ENCODE results near the gene RASAL1. TPM values are rescaled to one million over a fixed set of nuclear protein-coding genes. Genes with fewer than 3 reads are reported as not detected.
A peak's percentile ranks its signal among the peaks of the same experiment; 100 is the strongest.

RASAL1 gene
- total and polyA plus RNA-seq, 2 donors (not counting 1 experiment from before 2014, with no cell fraction given): 0.10 to 11.0 TPM

- peaks cover 47% of the 10 kb centered on the region for H3K4me1 Mint-ChIP-seq
- Histone ChIP-seq H3K79me2 (ENCODE audit: control insufficient read depth, insufficient read depth, low read length) (no peaks in the 10 kb centered on the region), H3K9me3 (ENCODE audit: control extremely low read depth in 1 of 3, control insufficient read depth in 2 of 3, insufficient read depth in 1 of 3, low read length in 2 of 3) (no peaks in the 10 kb centered on the region), H3K4me2 (replicated peaks; ENCODE audit: low read depth, low read length, poor library complexity, severe bottlenecking) (no peak overlapping the region), H2AFZ (ENCODE audit: insufficient read depth, low read depth, low read length, poor library complexity, severe bottlenecking) (no peak overlapping the region), H3K27ac (ENCODE audit: low read length in 2 of 2) (no peak overlapping the region), H3K9ac (ENCODE audit: low read length) (no peak overlapping the region), H3K36me3 (replicated peaks in 1 of 2; ENCODE audit: control extremely low read depth in 1 of 2, control insufficient read depth in 1 of 2, extremely low read depth in 1 of 2, insufficient read depth in 2 of 2, low read length in 1 of 2) (no peaks in the 10 kb centered on the region), H3K4me3 (ENCODE audit: control extremely low read depth in 1 of 5, extremely low read depth in 1 of 5, insufficient read depth in 1 of 5, low read depth in 2 of 5, low read length in 4 of 5) (no peak overlapping the region), H4K20me1 (ENCODE audit: control insufficient read depth, insufficient read depth, low read length, poor library complexity, severe bottlenecking) (no peaks in the 10 kb centered on the region), H3K4me1 (ENCODE audit: control insufficient read depth in 2 of 2, insufficient read depth in 2 of 2, low read length in 2 of 2) (peaks cover 30 to 40% of the 10 kb centered on the region in 2 donors), H3K27me3 (replicated peaks in 1 of 4; ENCODE audit: control extremely low read depth in 1 of 4, control insufficient read depth in 3 of 4, insufficient read depth in 4 of 4, low read length in 3 of 4) (peaks cover 0 to 21% (median 6%) of the 10 kb centered on the region in 4 experiments)
- no peak overlapping the region for H3K4me3 Mint-ChIP-seq
- 86% methylated on average over 5 of the region's 6 CpGs for WGBS (ENCODE audit: insufficient coverage)
- ChIA-PET CTCF (interaction anchor here (0.9 to 1.0 kb wide), 2 partner anchors 17 to 20 kb away, joined by 3 to 5 read pairs; no protein-coding TSS in a partner anchor), POLR2A (interaction anchor here (0.6 to 0.7 kb wide), 2 partner anchors 77 to 199 kb away, joined by 3 to 5 read pairs; no protein-coding TSS in a partner anchor)
- ATAC-seq (ENCODE audit: low read depth) (no peak), DNase-seq (no peak)
- H3K27me3 Mint-ChIP-seq: peaks cover 6% of the 10 kb centered on the region
- H3K9me3 Mint-ChIP-seq (ENCODE audit: insufficient read depth): no peaks in the 10 kb centered on the region
- no peak for TF ChIP-seq EZH2 (IDR thresholded peaks at IDR 0.05; ENCODE audit: borderline replicate concordance, insufficient read depth, low read depth, low read length, poor library complexity, severe bottlenecking)
- TF ChIP-seq CTCF (IDR thresholded peaks at IDR 0.05): no peak
- intact Hi-C loops (cut with micrococcal nuclease): loop anchor here (5.0 kb wide), 1 partner anchor 41 kb away; no protein-coding TSS in a partner anchor
- H3K27ac Mint-ChIP-seq: no peak overlapping the region
Observed at GRCh38 chr12:113133036-113133435, 2.5 kb downstream of the RASAL1 start.

- DNase-seq (no peak), ATAC-seq (ENCODE audit: low read depth) (no peak)
- peak overlapping the region; percentile 16 for H3K4me3 Mint-ChIP-seq
- H3K4me3 ChIP-seq (ENCODE audit: control extremely low read depth in 1 of 5, extremely low read depth in 1 of 5, insufficient read depth in 1 of 5, low read depth in 2 of 5, low read length in 4 of 5): no peak overlapping the region
- POLR2A ChIA-PET: interaction anchor here (1.2 kb wide), 1 partner anchor 26 kb away, joined by 3 read pairs; no protein-coding TSS in a partner anchor
- peak overlapping the region; percentile 15 for H3K27ac Mint-ChIP-seq
- H3K4me1 Mint-ChIP-seq: peaks cover 44% of the 10 kb centered on the region
- TF ChIP-seq CTCF (IDR thresholded peaks at IDR 0.05) (no peak), EZH2 (IDR thresholded peaks at IDR 0.05; ENCODE audit: borderline replicate concordance, insufficient read depth, low read depth, low read length, poor library complexity, severe bottlenecking) (no peak)
- no peaks in the 10 kb centered on the region for H4K20me1 ChIP-seq (ENCODE audit: control insufficient read depth, insufficient read depth, low read length, poor library complexity, severe bottlenecking)
- H3K36me3 ChIP-seq (replicated peaks in 1 of 2; ENCODE audit: control extremely low read depth in 1 of 2, control insufficient read depth in 1 of 2, extremely low read depth in 1 of 2, insufficient read depth in 2 of 2, low read length in 1 of 2): no peaks in the 10 kb centered on the region
- H3K9me3 Mint-ChIP-seq (ENCODE audit: insufficient read depth): no peaks in the 10 kb centered on the region
- H3K27ac ChIP-seq (ENCODE audit: low read length in 2 of 2): no peak overlapping the region
- intact Hi-C loops (cut with micrococcal nuclease): loop anchor here (2.0 to 5.0 kb wide), 2 partner anchors 39 to 43 kb away; no protein-coding TSS in a partner anchor
- H3K9me3 ChIP-seq (ENCODE audit: control extremely low read depth in 1 of 3, control insufficient read depth in 2 of 3, insufficient read depth in 1 of 3, low read length in 2 of 3): no peaks in the 10 kb centered on the region
- 94% methylated on average over 1 of the region's 1 CpG for WGBS (ENCODE audit: insufficient coverage)
- peaks cover 0 to 18% (median 6%) of the 10 kb centered on the region in 4 experiments for H3K27me3 ChIP-seq (replicated peaks in 1 of 4; ENCODE audit: control extremely low read depth in 1 of 4, control insufficient read depth in 3 of 4, insufficient read depth in 4 of 4, low read length in 3 of 4)
- H3K79me2 ChIP-seq (ENCODE audit: control insufficient read depth, insufficient read depth, low read length): no peaks in the 10 kb centered on the region
- CTCF ChIA-PET: interaction anchor here (1.6 to 3.7 kb wide), 3 partner anchors 21 to 80 kb away, joined by 3 to 26 read pairs (median 12); no protein-coding TSS in a partner anchor
- H3K4me1 ChIP-seq (ENCODE audit: control insufficient read depth in 2 of 2, insufficient read depth in 2 of 2, low read length in 2 of 2): peaks cover 30 to 37% of the 10 kb centered on the region in 2 donors
- peaks cover 1% of the 10 kb centered on the region for H3K27me3 Mint-ChIP-seq
- H2AFZ ChIP-seq (ENCODE audit: insufficient read depth, low read depth, low read length, poor library complexity, severe bottlenecking): no peak overlapping the region
- no peak overlapping the region for H3K4me2 ChIP-seq (replicated peaks; ENCODE audit: low read depth, low read length, poor library complexity, severe bottlenecking)
- H3K9ac ChIP-seq (ENCODE audit: low read length): no peak overlapping the region
Observed at GRCh38 chr12:113131556-113131955, 4.0 kb downstream of the RASAL1 start.
